ENCODE measurements around the gene SNRNP70.
A peak's percentile ranks its signal among the peaks of the same experiment; 100 is the strongest.
"Not testable (repeated sequence)": the region's sequence is repeated elsewhere in the genome, so short reads cannot be mapped to it uniquely, and the experiment has no call there.

SNRNP70 gene, protein sequence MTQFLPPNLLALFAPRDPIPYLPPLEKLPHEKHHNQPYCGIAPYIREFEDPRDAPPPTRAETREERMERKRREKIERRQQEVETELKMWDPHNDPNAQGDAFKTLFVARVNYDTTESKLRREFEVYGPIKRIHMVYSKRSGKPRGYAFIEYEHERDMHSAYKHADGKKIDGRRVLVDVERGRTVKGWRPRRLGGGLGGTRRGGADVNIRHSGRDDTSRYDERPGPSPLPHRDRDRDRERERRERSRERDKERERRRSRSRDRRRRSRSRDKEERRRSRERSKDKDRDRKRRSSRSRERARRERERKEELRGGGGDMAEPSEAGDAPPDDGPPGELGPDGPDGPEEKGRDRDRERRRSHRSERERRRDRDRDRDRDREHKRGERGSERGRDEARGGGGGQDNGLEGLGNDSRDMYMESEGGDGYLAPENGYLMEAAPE

DNA sequence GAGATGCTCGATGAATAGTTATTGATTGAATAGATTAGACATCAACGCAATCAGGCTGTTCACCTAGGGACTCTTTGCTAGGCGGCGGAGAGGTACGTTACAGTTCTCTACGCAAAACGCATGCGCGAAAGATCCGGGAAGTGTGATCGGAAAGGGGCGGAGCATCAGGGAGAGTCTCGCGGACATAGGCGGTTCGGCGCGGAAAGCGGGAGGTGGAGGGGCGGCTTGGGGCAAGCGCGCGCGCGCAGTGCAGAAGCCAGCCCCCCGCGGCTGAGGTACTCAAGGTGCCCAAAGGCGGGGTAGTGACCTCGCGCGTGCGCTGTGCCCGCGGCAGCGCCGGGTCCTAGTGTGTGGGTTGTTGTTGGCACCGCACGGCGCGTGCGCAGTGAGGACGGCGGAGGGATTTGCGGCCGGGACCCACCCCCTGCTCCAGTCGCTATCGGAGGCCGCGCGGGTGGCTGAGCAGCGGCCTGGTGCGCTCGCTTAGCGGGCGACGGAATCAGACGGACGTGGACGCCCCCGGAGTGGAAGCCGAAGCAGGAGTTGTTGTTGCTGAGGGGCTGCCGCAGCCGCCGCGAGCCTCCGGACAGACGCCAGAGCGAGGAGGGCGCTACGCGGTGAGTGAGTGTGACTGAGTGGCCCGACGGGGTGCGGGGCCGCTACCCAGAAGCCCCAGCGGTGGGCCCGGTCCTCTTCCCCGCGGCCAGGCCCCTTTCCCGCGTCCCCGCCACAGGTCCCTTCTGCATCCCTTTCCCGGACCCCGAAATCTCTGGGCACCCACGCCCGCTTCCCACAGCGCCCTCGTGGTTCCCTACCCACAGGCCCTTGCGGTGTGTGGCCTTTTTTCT is at the start of gene SNRNP70:
Gene SNRNP70, plus strand, starts transcription at position 432 of the 848 bp plus-strand sequence. CDS start 964 bp downstream, outside the sequence.
- peak; percentile 100 for DNase-seq

DNA sequence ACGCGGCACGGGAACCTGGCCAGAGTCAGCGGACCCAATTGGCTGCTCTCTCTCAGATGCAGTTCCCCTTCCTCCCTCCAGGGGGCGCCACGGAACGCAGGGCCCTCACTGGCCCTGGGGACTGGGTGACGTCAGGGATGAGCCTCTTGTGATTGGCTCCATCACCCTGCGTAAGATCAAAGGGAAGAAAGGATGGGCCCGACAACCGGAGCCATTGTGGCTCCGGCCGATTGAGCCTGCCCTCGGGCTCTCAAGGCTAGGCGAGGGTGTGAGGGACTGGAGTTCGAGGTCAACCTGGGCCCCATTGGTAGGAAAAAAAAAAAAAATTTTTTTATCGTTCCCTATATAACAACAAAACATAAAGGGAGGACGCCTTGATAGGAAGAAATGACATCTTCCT is 48.4 kb upstream of the SNRNP70 start, which contains the start of gene CGB1:
Gene CGB1, minus strand, starts transcription at position 81 of the 400 bp plus-strand sequence. CDS start 184 bp downstream, outside the sequence.
- DNase-seq, result peak; percentile 91

DNA sequence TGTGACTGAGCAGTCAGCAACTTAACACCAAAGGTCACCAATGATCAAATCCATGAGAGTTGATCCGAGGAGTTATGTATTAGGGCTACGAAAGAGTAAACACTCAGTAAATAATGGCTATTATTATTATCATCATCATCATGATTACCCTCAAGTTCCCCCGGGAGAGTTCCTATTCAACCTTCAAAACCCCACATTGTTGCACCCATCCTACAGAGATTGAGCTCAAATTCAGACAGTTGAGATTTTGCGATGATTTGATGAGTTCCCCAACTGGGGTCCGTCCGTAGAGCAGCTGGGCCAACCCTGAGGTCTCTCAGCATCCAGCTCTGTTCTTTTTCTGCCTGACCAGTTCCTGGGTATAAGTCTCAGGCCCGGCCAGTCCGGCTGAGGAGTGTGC is 47.1 kb upstream of the SNRNP70 start:
- not testable (repeated sequence) for DNase-seq

DNA sequence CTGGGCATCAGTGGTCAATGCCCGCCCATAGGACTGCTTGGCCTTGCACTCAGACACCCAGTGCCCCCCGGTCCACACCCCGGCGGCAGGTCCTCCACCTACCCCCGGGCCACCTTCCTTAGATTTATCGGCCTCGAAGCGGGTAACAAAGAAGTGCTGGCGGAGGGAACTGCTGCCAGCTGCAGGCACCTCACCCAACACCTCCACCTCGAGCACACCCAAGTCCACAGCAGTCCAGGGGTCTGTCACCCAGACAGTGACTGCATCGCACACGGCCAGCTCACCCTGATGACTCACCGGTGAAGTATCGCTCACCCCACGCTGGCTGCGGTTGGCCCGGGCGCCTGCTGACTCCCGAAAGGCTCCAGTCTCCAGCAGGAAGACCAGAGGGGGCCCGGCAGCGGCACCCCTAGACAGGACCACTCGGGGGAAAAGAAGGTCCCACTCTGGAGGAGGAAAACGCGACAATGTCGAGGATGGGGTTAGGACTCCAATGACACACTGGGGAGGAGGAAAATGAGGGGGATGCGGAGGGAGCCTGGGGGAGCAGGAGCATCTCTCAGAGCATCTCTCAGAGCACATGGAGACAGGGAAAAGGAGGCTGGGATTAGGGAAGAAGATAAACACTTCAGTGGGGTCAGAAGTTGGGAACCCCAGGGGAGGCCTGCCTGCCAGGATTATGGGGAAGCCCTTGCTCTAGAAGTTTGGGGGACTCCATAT is 46.5 kb upstream of the SNRNP70 start:
- DNase-seq, result peak; percentile 54

DNA sequence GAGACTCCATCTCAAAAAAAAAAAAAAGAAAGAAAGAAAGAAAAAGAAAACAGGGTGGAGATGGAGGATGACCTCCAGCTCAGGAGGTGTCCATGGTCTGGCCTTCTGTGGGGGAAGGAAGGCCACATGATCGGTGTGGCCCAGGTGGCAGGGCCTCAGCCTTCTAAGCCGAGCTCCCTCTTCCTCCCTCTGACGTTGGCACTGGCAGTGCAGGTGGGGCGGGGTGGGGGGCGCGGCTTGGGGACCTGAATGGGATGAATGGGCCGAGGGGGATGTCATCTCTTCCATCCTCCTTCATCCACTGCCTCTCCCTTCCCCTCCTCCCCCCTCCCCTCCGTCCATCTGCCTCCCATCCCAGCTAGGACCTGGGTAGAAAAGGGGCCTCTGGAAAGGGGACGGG is 45.5 kb upstream of the SNRNP70 start:
- not testable (repeated sequence) for DNase-seq

DNA sequence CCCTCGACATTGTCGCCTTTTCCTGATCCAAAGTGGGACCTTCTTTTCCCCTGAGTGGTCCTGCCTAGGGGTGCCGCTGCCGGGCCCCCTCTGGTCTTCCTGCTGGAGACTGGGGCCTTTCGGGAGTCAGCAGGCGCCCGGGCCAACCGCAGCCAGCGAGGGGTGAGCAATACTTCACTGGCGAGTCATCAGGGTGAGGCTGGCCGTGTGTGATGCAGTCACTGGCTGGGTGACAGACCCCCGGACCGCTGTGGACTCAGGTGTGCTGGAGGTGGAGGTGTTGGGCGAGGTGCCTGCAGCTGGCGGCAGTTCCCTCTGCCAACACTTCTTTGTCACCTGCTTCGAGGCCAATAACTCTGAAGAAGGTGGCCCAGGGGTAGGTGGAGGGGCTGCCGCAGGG is 43.1 kb upstream of the SNRNP70 start:
- DNase-seq, result no peak

DNA sequence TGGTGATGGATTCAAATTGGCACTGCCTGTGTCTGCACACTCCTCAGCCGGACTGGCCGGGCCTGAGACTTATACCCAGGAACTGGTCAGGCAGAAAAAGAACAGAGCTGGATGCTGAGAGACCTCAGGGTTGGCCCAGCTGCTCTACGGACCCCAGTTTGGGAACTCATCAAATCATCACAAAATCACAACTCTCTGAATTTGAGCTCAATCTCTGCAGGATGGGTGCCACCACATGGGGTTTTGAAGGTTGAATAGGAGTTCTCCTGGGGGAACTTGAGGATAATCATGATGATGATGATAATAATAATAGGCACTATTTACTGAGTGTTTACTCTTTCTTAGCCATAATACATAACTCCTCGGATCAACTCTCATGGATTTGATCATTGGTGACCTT is 42.6 kb upstream of the SNRNP70 start:
- DNase-seq, result not testable (repeated sequence)

DNA sequence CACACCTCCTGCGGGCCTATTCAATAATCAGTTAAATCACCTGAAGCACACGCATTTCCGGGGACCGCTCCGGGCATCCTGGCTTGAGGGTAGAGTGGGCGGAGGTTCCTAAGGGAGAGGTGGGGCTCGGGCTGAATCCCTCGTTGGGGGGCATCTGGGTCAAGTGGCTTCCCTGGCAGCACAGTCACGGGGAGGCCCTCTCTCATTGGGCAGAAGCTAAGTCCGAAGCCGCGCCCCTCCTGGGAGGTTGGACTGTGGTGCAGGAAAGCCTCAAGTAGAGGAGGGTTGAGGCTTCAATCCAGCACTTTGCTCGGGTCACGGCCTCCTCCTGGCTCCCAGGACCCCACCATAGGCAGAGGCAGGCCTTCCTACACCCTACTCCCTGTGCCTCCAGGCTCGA is 41.7 kb upstream of the SNRNP70 start, which contains the start of gene CGB5:
Gene CGB5, plus strand, starts transcription at position 301 of the 400 bp plus-strand sequence. CDS start 362 bp downstream, outside the sequence.
- DNase-seq, result not testable (repeated sequence)

DNA sequence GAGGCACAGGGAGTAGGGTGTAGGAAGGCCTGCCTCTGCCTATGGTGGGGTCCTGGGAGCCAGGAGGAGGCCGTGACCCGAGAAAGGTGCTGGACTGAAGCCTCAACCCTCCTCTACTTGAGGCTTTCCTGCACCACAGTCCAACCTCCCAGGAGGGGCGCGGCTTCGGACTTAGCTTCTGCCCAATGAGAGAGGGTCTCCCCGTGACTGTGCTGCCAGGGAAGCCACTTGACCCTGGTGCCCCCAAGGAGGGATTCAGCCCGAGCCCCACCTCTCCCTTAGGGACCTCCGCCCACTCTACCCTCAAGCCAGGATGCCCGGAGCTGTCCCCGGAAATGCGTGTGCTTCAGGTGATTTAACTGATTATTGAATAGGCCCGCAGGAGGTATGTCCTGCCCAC is 36.2 kb upstream of the SNRNP70 start, which contains the start of gene CGB8:
Gene CGB8, minus strand, starts transcription at position 101 of the 400 bp plus-strand sequence. CDS start 372 bp downstream, outside the sequence.
- not testable (repeated sequence) for DNase-seq

DNA sequence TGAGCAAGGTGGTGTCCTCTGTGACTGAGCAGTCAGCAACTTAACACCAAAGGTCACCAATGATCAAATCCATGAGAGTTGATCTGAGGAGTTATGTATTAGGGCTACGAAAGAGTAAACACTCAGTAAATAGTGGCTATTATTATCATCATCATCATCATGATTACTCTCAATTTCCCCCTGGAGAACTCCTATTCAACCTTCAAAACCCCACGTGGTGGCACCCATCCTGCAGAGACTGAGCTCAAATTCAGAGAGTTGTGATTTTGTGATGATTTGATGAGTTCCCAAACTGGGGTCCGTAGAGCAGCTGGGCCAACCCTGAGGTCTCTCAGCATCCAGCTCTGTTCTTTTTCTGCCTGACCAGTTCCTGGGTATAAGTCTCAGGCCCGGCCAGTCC is 35.4 kb upstream of the SNRNP70 start:
- not testable (repeated sequence) for DNase-seq

DNA sequence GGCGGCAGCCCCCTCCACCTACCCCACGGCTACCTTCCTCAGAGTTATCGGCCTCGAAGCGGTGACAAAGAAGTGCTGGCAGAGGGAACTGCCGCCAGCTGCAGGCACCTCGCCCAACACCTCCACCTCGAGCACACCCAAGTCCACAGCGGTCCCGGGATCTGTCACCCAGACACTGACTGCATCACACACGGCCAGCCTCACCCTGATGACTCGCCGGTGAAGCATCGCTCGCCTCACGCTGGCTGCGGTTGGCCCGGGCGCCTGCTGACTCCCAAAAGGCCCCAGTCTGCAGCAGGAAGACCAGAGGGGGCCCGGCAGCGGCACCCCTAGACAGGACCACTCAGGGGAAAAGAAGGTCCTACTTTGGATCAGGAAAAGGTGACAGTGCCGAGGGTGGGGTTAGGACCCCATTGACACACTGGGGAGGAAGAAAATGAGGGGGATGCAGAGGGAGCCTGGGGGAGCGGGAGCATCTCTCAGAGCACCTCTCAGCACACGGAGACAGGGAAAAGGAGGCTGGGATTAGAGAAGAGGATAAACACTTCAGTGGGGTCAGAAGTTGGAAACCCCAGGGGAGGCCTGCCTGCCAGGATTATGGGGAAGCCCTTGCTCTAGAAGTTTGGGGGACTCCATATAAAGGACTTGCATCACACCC is 34.7 kb upstream of the SNRNP70 start:
- not testable (repeated sequence) for DNase-seq

DNA sequence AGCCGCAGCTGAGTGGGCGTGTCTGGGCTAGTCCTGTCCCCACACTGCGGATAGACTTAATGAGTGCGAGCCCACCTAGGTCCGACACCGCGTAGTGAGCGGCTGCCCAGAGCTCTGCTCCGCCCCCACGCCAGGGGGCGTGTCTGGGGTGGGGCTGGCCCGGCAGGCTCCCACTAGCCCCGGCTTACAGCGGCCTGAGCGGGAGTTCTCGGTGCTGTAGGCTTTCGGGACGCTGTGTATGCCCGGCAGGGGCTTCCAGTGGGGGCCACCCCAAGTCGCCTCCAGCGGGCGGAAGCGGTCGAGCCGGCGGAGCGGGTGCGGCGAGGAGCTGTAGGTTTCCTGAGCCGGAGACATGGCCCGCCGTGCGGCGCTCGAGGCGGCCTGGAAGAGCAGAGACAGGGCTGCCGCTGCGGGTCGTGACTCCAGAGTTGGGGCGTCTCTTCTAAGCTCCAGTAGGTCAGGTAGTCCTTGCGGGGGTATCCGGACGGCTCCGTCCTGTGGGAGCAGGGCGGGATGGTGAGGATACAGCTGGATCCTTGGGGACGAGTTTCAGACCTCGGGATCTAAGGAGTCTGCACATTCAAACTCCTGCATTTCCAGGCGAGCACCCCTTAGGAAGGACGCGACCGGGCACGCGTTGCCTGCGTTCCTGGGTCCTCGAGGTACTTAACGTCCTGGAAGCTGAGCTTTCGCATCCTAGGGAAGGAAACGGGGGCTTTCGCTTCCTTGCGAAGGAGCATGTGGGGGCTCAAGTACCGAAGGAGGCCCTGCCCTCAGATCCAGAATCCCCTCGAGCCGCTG is 28.9 kb upstream of the SNRNP70 start:
- DNase-seq, result peak; percentile 68

DNA sequence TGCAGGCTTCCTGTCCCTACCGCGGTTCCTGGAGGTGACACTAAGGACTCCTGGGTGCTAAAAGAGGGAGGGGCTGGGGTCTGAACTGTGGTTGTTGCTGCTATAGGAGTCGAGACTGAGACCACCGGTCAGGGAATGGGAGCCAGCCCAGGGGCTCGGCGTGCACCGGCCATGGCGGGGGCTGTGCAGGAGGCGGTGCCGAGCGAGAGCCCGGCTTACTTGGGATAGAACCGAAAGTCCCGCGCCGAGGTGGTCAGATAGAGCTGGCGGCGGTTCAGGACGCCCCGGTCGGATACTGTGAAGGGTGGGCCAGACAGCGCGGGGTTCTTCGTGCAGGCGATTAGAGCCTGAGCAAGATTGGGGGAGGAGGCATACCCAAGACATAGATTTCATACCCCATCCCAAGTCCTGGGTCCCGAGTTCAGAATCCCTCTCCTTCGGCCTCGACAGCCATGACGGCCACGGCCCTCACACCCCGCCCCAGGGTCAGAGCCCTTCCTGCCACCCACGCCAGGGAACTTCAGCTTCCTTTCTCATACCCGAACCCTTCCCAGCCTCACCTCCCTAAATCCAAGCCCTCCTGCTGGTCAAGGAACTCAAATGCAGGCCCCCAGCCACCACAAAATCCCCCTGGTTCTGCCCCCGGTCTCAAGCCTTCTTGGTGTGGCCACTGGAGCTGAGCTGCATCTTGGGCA is 28.2 kb upstream of the SNRNP70 start:
- not testable (repeated sequence) for DNase-seq

DNA sequence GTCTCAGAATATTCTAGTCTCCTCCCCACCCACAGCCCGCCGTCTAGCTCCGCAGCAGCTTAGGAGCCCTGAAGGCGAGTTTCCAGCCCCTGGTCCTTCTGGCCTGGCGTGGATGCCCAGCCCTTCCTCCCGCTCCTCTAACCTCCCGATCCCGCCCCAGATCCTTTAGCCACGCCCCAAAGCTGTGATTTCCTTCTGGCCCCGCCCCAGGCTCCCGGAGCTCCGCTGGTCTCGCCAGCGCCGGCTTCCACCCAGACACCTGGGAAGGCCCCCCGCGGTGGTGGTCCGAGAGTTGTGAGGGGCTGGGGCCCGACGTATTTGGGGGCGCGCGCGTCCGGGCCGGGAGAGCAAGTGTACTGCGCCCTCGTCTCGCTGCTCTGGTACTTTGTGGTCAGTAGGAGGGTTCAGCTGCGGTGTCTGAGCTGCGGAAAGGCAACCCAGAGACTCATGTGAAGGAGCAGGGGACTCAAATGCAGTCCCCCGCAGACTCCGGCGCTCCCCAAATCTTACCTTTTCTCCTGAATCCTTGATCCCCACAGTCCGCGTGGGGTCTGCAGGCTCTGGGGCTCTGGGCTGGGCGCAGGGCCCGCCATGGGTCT is 27.5 kb upstream of the SNRNP70 start, which contains the start of gene CGB7:
Gene CGB7, minus strand, starts transcription at position 114 of the 599 bp plus-strand sequence. CDS start 2,374 bp downstream, outside the sequence.
- DNase-seq, result peak; percentile 62

DNA sequence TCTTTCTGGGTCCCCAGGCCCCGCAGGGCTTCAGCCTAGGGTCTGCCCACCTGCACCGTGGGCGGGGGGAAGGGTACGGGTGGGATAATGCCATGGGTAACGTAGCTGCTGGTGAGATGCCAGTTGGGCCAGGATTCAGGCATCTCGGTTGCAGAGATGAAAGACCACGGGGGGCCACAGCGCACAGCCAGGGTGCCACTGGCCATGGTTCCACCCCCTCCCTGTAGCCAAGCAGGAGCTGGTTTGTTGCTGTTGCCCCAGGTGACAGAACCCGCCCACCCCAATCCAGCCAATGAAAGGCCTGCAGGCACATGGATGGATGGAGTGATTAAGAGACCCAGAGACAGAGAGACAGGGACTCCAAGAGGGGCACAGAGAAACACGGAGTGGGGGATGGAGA is 26.7 kb upstream of the SNRNP70 start:
- peak; percentile 22 for DNase-seq

DNA sequence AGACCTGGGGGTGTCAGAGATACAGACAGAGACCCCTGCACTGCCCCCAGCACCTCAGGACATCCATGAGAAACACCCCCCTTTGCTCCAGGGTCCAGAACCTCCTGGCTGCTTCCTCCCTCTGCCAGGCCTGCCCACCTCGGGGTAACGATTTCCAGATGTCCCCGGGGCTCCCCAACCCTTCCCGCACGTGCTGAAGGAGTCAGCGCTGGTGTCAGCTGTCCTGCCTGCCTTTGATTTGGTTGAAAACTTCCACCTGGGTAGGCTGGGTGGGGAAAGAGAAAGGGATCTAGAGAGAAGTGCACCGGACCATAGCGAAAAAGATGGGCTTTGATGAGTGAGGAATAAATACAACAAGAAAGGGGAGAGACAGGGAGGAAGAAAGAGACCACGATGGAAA is 26.2 kb upstream of the SNRNP70 start:
- DNase-seq, result no peak

DNA sequence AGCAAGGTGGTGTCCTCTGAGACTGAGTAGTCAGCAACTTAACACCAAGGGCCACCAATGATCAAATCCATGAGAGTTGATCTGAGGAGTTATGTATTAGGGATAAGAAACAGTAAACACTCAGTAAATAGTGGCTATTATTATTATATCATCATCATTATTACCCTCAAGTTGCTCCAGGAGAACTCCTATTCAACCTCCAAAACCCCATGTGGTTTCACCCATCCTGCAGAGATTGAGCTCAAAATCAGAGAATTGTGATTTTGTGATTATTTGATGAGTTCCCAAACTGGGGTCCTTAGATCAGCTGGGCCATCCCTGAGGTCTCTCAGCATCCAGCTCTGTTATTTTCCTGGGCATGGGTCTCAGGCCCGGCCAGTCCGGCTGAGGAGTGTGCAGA is 24.3 kb upstream of the SNRNP70 start:
- DNase-seq, result no peak

DNA sequence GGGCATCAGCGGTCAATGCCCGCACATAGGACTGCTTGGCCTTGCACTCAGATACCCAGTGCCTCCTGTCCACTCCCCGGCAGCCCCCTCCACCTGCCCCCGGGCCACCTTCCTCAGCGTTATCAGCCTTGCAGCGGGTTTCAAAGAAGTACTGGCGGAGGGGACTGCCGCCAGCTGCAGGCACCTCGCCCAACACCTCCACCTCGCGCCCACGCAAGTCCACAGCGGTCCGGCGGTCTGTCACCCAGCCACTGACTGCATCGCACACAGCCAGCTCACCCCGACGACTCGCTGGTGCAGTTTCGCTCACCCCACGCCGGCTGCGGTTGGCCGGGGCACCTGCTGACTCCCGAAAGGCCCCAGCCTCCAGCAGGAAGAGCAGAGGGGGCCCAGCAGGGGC is 23.8 kb upstream of the SNRNP70 start:
- DNase-seq, result no peak

DNA sequence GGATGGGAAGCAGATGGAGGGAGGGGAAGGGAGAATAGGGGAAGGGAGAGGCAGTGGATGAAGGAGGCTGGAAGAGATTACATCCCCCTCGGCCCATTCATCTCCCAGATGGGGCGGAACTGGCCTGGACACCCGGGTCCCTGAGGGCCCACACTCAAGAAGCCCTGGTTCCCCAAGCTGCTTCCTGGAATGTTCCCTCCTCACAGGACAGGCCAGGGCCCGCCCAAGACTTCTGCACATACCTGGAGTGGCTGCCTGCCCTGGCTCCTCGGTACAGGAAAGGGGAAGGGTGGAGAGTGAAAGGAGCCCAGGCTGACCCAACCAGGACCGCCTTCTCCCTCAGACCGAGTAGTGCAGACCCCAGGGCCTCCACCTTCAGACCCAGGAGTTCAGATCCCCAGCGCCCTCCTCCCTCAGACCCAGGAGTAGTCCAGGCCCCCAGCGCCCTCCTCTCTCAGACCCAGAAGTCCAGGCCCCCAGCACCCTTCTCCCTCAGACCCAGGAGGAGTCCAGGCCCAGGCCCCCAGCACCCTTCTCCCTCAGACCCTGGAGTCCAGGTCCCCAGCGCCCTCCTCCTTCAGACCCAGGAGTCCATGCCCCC is 21.1 kb upstream of the SNRNP70 start:
- DNase-seq, result no peak
